Stimulated activated CD8-positive, alpha-beta memory T cell treated with anti-CD3 and anti-CD28 coated beads, Interleukin-4, amount 100 ng/mL, for 24 hours (primary cell): ENCODE measurements around the gene POSTN.
"Not testable (repeated sequence)": the region's sequence is repeated elsewhere in the genome, so short reads cannot be mapped to it uniquely, and the experiment has no call there.

Experiments used
- DNase-seq: peaks from one replicate; pipeline ENCODE4 v3.0.0-alpha.2; 2020; ENCODE audit warnings: low read depth

POSTN gene

GRCh38 chr13:37597477-37598025 is 1.0 kb downstream of the POSTN start:
- no peak for DNase-seq

- no peak for DNase-seq
Observed at GRCh38 chr13:37596805-37597204, 1.8 kb downstream of the POSTN start.

DNA sequence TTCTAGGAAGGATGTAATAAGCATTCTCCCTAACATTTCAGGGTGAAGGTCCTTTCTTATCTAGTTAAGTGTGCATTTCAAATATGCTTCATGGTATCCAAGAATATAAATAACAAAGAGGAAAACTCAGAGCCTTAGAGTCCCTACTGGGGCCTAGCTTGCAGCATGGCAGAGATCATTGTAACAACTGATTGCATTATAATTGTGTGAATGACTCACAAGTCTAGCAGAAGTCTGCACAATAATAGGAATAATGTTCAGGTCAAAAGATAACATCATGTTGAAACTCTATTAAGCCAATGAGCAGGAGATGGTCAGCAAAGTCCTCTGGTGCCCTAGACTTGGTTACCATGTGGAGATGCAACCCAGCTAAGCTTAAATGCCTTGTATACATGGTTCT is 3.4 kb downstream of the POSTN start:
- DNase-seq, result no peak

DNA sequence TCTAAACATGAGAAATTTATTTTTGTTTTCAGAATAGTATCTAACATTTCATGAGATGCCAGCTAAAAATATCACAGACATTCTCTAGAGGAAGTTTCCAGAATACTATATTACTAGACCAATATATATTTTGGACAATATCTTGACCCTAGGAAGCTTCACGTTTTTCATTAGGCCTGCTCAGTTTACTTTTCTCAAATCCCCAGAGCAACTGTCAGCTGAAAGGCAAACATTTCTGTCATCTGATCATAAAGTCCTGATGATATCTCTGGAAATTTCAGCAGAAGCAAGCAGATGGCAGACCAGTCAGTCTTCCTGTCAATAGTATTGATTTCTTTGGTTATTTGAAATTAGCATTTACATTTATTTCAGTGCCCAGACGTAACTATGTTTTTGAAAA is 4.0 kb downstream of the POSTN start:
- no peak for DNase-seq

DNA sequence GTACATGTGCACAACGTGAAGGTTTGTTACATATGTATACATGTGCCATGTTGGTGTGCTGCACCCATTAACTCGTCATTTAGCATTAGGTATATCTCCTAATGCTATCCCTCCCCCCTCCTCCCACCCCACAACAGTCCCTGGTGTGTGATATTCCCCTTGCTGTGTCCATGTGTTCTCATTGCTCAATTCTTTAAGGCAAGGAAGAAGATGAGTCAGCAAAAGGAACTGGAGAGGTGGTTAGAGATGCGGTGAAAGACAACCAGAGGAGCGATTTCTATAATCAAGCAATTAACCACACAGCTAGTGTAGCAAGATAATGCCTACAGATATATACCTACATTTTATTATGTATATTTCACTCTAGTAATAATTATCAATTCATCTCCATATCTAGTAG is 9.2 kb downstream of the POSTN start:
- DNase-seq, result not testable (repeated sequence)

DNA sequence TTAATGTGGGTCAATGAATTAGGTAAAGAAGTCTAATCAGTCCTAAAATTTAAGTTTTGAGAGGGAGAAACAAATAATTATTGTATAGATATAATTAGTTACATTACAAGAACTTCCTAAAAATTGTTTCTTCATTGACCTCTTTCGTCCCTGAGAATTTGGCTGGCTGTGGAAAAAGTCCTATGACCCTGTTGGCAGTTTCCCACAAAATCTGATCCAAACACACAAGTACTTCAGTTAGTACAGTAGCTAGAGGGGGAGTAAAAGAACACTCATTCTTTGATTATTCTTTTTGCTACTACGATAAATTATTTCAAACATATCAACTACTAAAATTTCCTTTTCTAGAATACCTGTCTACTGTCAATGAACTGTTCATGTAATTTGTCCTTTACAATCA is 11.3 kb downstream of the POSTN start:
- DNase-seq, result no peak

- DNase-seq, result no peak
Observed at GRCh38 chr13:37586164-37586563, 12.4 kb downstream of the POSTN start.

GRCh38 chr13:37585541-37585940 is 13.0 kb downstream of the POSTN start:
- no peak for DNase-seq

DNA sequence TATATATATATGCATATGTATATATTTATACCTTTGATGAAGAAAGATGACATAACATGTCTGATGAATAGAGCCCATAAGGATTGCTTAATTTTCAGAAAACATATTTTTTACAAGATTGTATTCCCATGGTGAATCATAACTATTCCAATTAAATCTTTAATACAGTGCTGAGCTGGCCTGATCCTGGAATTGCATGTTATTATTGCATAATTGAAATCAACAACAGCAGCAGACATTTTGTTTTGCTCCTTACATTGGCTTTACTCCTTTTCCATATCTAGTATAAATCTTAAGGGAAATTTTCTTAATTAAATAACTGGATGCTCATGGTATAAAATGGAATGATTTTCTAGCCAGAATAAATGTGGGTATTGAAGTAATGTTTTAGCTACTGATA is 22.0 kb downstream of the POSTN start:
- no peak for DNase-seq

GRCh38 chr13:37565425-37565824 is 33.1 kb downstream of the POSTN start:
- no peak for DNase-seq

- no peak for DNase-seq
Observed at GRCh38 chr13:37561031-37561430, 37.5 kb downstream of the POSTN start.

DNA sequence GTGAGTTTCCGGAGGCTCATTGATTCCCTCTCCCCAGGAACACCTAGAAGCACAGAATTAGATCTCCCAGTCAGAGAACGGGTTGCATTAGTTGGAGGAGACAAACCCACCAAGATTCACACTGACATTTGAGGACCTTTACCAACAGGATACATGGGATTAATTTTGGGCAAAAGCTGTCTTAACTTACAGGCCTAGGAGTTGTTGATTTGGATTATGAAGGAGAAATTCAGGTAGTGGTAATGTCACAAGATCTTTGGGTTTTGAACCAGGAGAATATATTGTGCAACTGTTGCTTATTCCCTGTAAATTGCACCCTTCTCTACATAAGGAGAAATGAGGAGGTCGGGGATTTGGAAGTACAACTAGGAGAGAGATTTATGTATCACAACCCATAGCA is 38.0 kb downstream of the POSTN start:
- DNase-seq, result no peak

DNA sequence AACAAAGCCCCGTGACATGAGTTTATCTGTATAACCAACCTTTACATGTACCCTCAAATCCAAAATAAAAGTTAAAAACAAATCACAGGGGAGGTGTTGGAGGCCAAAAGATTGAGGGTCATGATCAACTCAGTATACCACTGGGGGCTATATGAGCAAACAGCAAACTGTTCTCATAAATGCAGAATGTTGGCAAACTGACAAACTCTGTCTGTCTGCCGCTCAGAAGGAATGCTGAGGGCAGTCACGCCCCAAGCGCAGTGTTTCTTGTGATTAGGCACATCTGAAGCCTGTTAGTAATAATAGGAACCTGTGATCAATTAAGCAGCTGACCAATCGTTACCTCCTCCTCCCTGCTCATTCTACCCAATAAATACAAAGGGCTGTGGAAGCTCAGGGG is 39.8 kb downstream of the POSTN start:
- DNase-seq, result not testable (repeated sequence)

DNA sequence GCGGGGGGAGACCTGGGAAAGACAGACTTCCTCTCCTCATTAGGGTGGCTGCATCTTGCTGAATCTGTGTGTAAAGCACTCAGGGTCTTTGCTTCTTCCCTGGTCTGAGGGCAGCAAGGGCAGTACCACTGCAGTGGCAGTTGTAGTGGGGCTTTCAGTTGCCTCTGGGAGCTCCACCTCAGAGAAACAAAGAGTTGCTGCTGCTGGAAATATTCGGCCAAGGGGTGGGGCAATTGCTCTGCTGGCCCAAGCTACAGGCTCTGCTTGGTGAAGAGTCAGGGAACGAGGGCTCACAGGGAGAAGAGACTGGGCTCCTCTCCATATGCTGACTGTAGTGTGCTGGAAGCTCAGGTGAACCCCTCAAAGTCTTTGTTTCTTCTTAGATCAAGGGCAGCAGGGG is 52.5 kb downstream of the POSTN start:
- no peak for DNase-seq

- DNase-seq, result no peak
Observed at GRCh38 chr13:37544995-37545394, 53.6 kb downstream of the POSTN start.

DNA sequence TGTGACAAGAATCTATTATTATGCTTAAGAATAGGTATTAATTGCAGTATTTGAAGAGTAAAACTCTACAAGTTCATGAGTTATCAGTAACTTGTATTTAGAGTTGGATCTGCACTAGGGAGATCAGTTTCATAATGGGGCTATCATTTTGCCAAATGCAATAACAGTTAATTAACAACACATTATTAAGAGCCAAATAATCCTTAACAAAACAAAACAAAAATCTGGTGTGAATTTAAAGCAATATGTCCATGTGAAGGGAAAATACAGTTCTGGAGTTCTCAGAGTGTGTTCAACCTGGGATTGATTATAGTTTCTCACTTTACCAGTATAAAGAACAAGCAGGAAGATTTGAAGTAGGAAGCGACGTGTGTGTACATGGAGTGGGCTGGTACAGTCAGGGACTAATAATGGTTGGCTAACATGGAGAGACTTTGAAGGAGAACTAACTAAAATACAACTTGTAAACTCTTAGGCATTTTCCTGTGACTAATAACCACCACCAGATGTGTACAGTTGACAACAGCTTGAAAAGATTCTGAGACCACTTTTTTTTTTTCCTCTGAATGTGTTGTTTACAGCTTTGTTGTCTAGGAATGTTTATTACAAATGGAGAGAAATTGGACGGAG is 58.5 kb downstream of the POSTN start:
- no peak for DNase-seq

DNA sequence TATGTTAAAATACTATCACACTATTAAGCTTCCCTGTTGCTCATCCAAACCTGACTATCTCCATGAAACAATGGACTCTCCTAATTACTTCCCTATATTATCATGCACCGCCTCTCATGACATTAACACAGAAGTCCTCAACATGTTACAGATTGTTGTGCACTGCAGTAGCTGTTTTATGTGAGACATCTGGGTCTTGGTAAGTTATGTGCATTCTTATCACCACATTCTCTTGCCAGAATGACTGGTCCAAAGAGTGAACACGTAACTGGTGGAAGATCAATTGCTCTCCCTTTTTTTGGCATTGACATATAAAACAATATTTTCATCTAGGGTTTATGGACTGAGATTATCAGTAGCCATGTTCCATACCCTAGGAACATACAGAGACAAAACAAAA is 59.4 kb downstream of the POSTN start:
- DNase-seq, result no peak

GRCh38 chr13:37535501-37535900 is 63.1 kb downstream of the POSTN start:
- no peak for DNase-seq

DNA sequence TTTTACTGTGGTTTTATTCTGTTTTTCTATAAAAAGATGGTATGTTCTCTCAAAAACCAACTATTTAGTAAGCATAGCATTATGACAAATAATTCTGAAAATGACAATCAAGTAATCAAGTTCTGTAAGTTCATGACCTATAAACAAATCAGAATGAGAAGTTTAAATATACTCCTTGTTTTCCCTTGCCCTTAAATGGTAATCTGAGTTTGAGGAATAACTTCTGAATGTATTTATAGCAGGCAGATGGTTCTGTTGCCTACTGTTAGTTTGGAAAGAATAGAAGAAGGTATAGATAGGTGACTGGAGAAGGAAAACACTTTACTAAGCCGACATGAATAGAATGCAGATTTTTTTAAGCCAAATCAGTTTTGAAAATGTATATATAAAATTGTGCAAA is 63.9 kb downstream of the POSTN start:
- no peak for DNase-seq

- DNase-seq, result no peak
Observed at GRCh38 chr13:37534181-37534580, 64.4 kb downstream of the POSTN start.

GRCh38 chr13:37531049-37531448 is 67.5 kb downstream of the POSTN start:
- DNase-seq, result no peak

DNA sequence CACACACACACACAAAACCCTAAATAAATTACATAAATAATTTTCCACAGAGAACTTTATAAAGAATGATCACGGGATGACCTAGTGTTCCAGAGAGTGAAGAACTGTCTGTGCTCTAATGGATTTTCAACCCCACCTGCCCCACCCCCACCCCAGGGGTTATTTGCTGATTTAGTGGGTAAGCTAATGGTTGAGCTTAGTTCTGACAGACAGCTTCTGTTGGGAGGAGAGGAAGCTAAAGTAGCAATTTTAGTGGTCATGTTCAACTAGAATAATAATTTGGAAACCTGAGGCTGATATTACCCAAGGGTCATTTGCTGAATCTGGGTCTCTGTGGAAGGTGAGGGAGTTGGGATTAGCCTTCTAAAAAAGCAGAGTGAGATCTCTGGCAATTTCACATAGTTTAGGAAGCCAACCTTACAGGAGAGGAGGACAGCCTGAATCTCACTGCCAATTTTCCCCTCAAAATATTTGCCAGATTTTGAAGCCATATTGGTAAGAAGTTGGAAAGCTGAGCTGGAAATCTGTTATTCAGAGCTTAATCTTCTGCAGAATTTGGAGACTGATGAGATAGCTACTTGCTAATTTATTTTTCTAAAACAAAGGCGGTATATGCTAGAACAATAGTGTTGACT is 68.7 kb downstream of the POSTN start:
- DNase-seq, result no peak

GRCh38 chr13:37526710-37527473 is 71.7 kb downstream of the POSTN start:
- DNase-seq, result no peak
